ENCODE results near the gene CDKN2AIP. TPM values are rescaled to one million over a fixed set of nuclear protein-coding genes. Genes with fewer than 3 reads are reported as not detected.

Gene CDKN2AIP
- total and polyA plus RNA-seq, 10 of the 15 experiments (the other 5 are each of a cell fraction or from before 2014, with no cell fraction given), result 6.0 to 22.7 (median 15.9) TPM

DNA sequence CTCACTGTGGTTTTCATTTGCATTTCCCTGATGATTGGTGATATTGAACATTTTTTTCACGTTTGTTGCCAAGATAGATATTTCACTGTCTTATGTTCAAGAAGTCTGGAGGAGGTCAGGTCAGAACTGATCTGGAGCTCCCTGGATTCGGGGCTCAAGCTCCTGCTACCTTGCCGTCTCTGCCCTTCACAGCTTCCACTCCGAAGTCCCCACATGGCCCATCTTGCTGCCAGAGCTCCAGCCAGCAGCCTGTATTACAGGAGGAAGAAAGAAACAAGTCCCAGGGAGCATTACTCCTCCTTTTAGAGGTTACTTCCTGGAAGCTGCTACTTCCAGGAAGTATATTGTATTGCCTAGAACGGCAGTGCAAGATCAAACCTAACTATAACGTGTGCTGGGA lies 17.9 kb upstream of the CDKN2AIP start:
- Histone ChIP-seq H4K20me1 (ENCODE audit: control insufficient read depth, insufficient read depth) (no peaks in the 10 kb centered on the region), H3K4me2 (ENCODE audit: control insufficient read depth, insufficient read depth) (no peak overlapping the region), H3K4me3 (no peak overlapping the region), H3K79me2 (ENCODE audit: control insufficient read depth, insufficient read depth, low read length) (no peaks in the 10 kb centered on the region), H3K4me1 (ENCODE audit: control insufficient read depth, insufficient read depth, low read length) (no peaks in the 10 kb centered on the region), H3K27me3 (replicated peaks in 1 of 2; ENCODE audit: control insufficient read depth in 2 of 2, insufficient read depth in 2 of 2, low read length in 1 of 2) (no peaks in the 10 kb centered on the region), H2AFZ (ENCODE audit: control insufficient read depth, low read depth, low read length) (no peak overlapping the region), H3K9me3 (replicated peaks; ENCODE audit: control insufficient read depth, insufficient read depth, low read length) (no peaks in the 10 kb centered on the region), H3K27ac (ENCODE audit: control insufficient read depth, insufficient read depth) (no peak overlapping the region), H3K36me3 (ENCODE audit: control insufficient read depth in 2 of 2, insufficient read depth in 2 of 2, low read length in 1 of 2) (no peaks in the 10 kb centered on the region), H3K9ac (ENCODE audit: control insufficient read depth, insufficient read depth, low read length) (no peak overlapping the region)
- ChIA-PET POLR2A (no interaction called here), CTCF (interaction anchor here (0.9 to 1.3 kb wide), 2 partner anchors 9 to 19 kb away, joined by 3 read pairs; no protein-coding TSS in a partner anchor), RAD21 (ENCODE audit: unreplicated experiment) (no interaction called here), SMC1A (ENCODE audit: uncharacterized antibody, unreplicated experiment) (no interaction called here)
- no TSS peak for BruUV-seq (replicated peaks)
- FAIRE-seq (no peak), DNase-seq (ENCODE audit: low read depth, low spot score) (no peak), ATAC-seq (no peak)
- TF ChIP-seq ZNF217 (IDR thresholded peaks at IDR 0.05), result no peak
- TF ChIP-seq, protein P1, sequence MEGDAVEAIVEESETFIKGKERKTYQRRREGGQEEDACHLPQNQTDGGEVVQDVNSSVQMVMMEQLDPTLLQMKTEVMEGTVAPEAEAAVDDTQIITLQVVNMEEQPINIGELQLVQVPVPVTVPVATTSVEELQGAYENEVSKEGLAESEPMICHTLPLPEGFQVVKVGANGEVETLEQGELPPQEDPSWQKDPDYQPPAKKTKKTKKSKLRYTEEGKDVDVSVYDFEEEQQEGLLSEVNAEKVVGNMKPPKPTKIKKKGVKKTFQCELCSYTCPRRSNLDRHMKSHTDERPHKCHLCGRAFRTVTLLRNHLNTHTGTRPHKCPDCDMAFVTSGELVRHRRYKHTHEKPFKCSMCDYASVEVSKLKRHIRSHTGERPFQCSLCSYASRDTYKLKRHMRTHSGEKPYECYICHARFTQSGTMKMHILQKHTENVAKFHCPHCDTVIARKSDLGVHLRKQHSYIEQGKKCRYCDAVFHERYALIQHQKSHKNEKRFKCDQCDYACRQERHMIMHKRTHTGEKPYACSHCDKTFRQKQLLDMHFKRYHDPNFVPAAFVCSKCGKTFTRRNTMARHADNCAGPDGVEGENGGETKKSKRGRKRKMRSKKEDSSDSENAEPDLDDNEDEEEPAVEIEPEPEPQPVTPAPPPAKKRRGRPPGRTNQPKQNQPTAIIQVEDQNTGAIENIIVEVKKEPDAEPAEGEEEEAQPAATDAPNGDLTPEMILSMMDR (IDR thresholded peaks at IDR 0.05 in 2 of 3, conservative IDR thresholded peaks at IDR 0.05 in 1 of 3; ENCODE audit: control insufficient read depth in 2 of 3, extremely low read depth in 1 of 3, insufficient read depth in 1 of 3, low read depth in 3 of 3, low read length in 3 of 3), result no peak
- no peak for TF ChIP-seq MEF2B (IDR thresholded peaks at IDR 0.05; ENCODE audit: partially characterized antibody, poor library complexity, severe bottlenecking)
- 47% methylated on average over 6 of the region's 6 CpGs for WGBS (ENCODE audit: insufficient coverage, insufficient replicate concordance, low lambda C conversion rate, missing lambda C conversion rate)
- intact Hi-C loops (cut with micrococcal nuclease; ENCODE audit: unreplicated experiment) (no loop called here), in situ Hi-C loops (cut with MboI) (no loop called here)

DNA sequence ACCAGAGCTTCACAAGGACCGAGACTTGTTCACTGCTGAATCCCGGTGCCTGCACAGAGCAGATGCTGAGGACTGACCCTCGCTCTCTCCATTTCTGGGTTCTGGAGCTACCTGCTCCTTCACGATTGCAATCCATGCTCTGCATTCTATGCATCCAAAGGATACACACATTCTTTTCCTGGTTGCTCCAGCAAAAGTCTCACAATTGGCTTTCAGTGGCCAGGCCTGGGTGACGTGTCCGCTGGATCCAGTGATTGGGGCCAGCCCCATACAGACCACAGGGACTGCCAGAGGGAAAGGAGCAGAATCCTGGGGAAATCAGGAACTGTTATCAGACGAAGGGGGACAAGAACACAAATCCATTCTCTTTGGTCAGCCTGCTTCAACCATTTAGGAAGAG lies 14.9 kb upstream of the CDKN2AIP start:
- SMC1A ChIA-PET (ENCODE audit: uncharacterized antibody, unreplicated experiment), result interaction anchor here (1.2 kb wide), 1 partner anchor 14 kb away, joined by 4 read pairs; no protein-coding TSS in a partner anchor
- TF ChIP-seq, protein P2, sequence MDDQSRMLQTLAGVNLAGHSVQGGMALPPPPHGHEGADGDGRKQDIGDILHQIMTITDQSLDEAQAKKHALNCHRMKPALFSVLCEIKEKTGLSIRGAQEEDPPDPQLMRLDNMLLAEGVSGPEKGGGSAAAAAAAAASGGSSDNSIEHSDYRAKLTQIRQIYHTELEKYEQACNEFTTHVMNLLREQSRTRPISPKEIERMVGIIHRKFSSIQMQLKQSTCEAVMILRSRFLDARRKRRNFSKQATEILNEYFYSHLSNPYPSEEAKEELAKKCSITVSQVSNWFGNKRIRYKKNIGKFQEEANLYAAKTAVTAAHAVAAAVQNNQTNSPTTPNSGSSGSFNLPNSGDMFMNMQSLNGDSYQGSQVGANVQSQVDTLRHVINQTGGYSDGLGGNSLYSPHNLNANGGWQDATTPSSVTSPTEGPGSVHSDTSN (IDR thresholded peaks at IDR 0.05; ENCODE audit: insufficient replicate concordance, low read depth, low read length), result no peak
- TF ChIP-seq BMI1 (IDR thresholded peaks at IDR 0.05; ENCODE audit: borderline replicate concordance), result no peak
- no peak for TF ChIP-seq ETV6 (conservative IDR thresholded peaks at IDR 0.05 in 1 of 2, IDR thresholded peaks at IDR 0.05 in 1 of 2; ENCODE audit: borderline replicate concordance in 1 of 2, low read depth in 1 of 2)
- TF ChIP-seq, protein P3, sequence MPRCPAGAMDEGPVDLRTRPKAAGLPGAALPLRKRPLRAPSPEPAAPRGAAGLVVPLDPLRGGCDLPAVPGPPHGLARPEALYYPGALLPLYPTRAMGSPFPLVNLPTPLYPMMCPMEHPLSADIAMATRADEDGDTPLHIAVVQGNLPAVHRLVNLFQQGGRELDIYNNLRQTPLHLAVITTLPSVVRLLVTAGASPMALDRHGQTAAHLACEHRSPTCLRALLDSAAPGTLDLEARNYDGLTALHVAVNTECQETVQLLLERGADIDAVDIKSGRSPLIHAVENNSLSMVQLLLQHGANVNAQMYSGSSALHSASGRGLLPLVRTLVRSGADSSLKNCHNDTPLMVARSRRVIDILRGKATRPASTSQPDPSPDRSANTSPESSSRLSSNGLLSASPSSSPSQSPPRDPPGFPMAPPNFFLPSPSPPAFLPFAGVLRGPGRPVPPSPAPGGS (IDR thresholded peaks at IDR 0.05; ENCODE audit: borderline replicate concordance, insufficient read depth, low read depth, low read length, poor library complexity, severe bottlenecking), result no peak
- TF ChIP-seq BACH1 (IDR thresholded peaks at IDR 0.05; ENCODE audit: borderline replicate concordance), result no peak
- no peak for TF ChIP-seq TBL1XR1 (IDR thresholded peaks at IDR 0.05; ENCODE audit: low read depth, low read length)
- no peak for TF ChIP-seq SMAD5 (IDR thresholded peaks at IDR 0.05; ENCODE audit: low read depth)
- no peak for TF ChIP-seq YY1 (IDR thresholded peaks at IDR 0.05; ENCODE audit: low read depth, low read length)
- no peak for TF ChIP-seq ESRRA (IDR thresholded peaks at IDR 0.05; ENCODE audit: low read length)
- no peak for TF ChIP-seq ZNF24 (IDR thresholded peaks at IDR 0.05)

More for the DNA sequence above, 14.9 kb upstream of the CDKN2AIP start:
- Histone ChIP-seq H3K4me1 (ENCODE audit: control insufficient read depth, insufficient read depth, low read length) (no peaks in the 10 kb centered on the region), H3K79me2 (ENCODE audit: control insufficient read depth, insufficient read depth, low read length) (no peaks in the 10 kb centered on the region), H3K36me3 (ENCODE audit: control insufficient read depth in 2 of 2, insufficient read depth in 2 of 2, low read length in 1 of 2) (no peaks in the 10 kb centered on the region), H3K27me3 (replicated peaks in 1 of 2; ENCODE audit: control insufficient read depth in 2 of 2, insufficient read depth in 2 of 2, low read length in 1 of 2) (no peaks in the 10 kb centered on the region), H3K4me3 (no peak overlapping the region), H3K9me3 (replicated peaks; ENCODE audit: control insufficient read depth, insufficient read depth, low read length) (no peaks in the 10 kb centered on the region), H3K9ac (ENCODE audit: control insufficient read depth, insufficient read depth, low read length) (no peak overlapping the region), H4K20me1 (ENCODE audit: control insufficient read depth, insufficient read depth) (no peaks in the 10 kb centered on the region), H3K4me2 (ENCODE audit: control insufficient read depth, insufficient read depth) (no peak overlapping the region), H3K27ac (ENCODE audit: control insufficient read depth, insufficient read depth) (no peak overlapping the region), H2AFZ (ENCODE audit: control insufficient read depth, low read depth, low read length) (no peak overlapping the region)
- no TSS peak for BruUV-seq (replicated peaks)
- in situ Hi-C loops (cut with MboI), result no loop called here
- no peak for ATAC-seq
- ChIA-PET CTCF (no interaction called here), RAD21 (ENCODE audit: unreplicated experiment) (no interaction called here), POLR2A (no interaction called here)
- no peak for DNase-seq (ENCODE audit: low read depth, low spot score)
- intact Hi-C loops (cut with micrococcal nuclease; ENCODE audit: unreplicated experiment), result no loop called here
- 47% methylated on average over 7 of the region's 7 CpGs for WGBS (ENCODE audit: insufficient coverage, insufficient replicate concordance, low lambda C conversion rate, missing lambda C conversion rate)
- no peak for FAIRE-seq

All from GM12878 (cell line).